SK-N-SH (cell line): ENCODE results near the gene ZPBP. TPM values are rescaled to one million over a fixed set of nuclear protein-coding genes. Genes with fewer than 3 reads are reported as not detected.

Experiments used
- CTCF ChIA-PET: fragments of 300-600, 350-600 bp; formaldehyde crosslinking; extraction: SDS; loops from one replicate; lab custom pipeline; 2021; lab: Yijun Ruan, JAX
- POLR2A ChIA-PET: fragments of 350-600 bp; sonication (Branson Sonifier 250); formaldehyde crosslinking; extraction: SDS; loops from one replicate; lab custom pipeline; 2020; ENCODE audit warnings: antibody characterized with exemption, inconsistent platforms; lab: Yijun Ruan, JAX
- DNase-seq: peaks from one replicate; pipeline ENCODE4 v3.0.0; 2012
- H2AFZ ChIP-seq: fragments of 200-600 bp; sonication (generic); 2 replicates; pipeline ENCODE4 v1.8.1; 2016; ENCODE audit warnings: antibody characterized with exemption, mild to moderate bottlenecking, low read depth
- H3F3A ChIP-seq: fragments of 200-600 bp; sonication (generic); replicated peaks from 2 replicates; pipeline ENCODE3; 2016; ENCODE audit warnings: antibody characterized with exemption, mild to moderate bottlenecking; ENCODE audit not compliant: insufficient read depth
- H3K27ac ChIP-seq, 2 experiments: fragments of 200-500 bp in 1 of 2; fragments of 200-600 bp in 1 of 2; sonication (Bioruptor generic) in 1 of 2; sonication (generic), shearing (Covaris generic) in 1 of 2; 2 replicates each; pipeline versions ENCODE4 v1.5.1 to v1.6.1; 2014 to 2016; ENCODE audit warnings: low read depth in 2 of 2, inconsistent platforms in 1 of 2, low read length in 1 of 2, mild to moderate bottlenecking in 1 of 2, mixed read lengths in 1 of 2
- H3K27me3 ChIP-seq: fragments of 200-600 bp; sonication (generic), shearing (Covaris generic); 2 replicates; pipeline ENCODE4 v1.6.1; 2016; ENCODE audit warnings: mixed run types; ENCODE audit not compliant: insufficient read depth
- H3K36me3 ChIP-seq, 2 experiments: fragments of 200-500 bp in 1 of 2; fragments of 200-600 bp in 1 of 2; sonication (Bioruptor generic) in 1 of 2; sonication (generic) in 1 of 2; replicated peaks in 1 of 2; 2 replicates each; pipeline versions ENCODE3 to v1.5.1; 2014 to 2016; ENCODE audit warnings: low read length in 1 of 2, mild to moderate bottlenecking in 1 of 2; ENCODE audit not compliant: insufficient read depth in 2 of 2, control insufficient read depth in 1 of 2
- H3K4me1 ChIP-seq, 2 experiments: fragments of 200-500 bp in 1 of 2; fragments of 200-600 bp in 1 of 2; sonication (Bioruptor generic) in 1 of 2; sonication (generic), shearing (Covaris generic) in 1 of 2; 2 replicates each; pipeline versions ENCODE4 v1.5.1 to v1.6.1; 2014 to 2016; ENCODE audit warnings: low read depth in 1 of 2, low read length in 1 of 2, mixed run types in 1 of 2; ENCODE audit not compliant: insufficient read depth in 2 of 2, control insufficient read depth in 1 of 2
- H3K4me2 ChIP-seq: fragments of 200-600 bp; sonication (generic), shearing (Covaris generic); 2 replicates; pipeline ENCODE4 v1.6.1; 2017; ENCODE audit warnings: mixed run types
- H3K4me3 ChIP-seq, 2 experiments: fragments of 200-500 bp in 1 of 2; fragments of 200-600 bp in 1 of 2; sonication (Bioruptor generic) in 1 of 2; sonication (generic), shearing (Covaris generic) in 1 of 2; 2 replicates each; pipeline versions ENCODE4 v1.5.1 to v1.8.1; 2014 to 2016; ENCODE audit warnings: low read depth in 2 of 2, inconsistent platforms in 1 of 2, low read length in 1 of 2, mild to moderate bottlenecking in 1 of 2, mixed read lengths in 1 of 2, moderate library complexity in 1 of 2
- H3K79me2 ChIP-seq: fragments of 200-600 bp; sonication (generic); 2 replicates; pipeline ENCODE4 v1.8.1; 2017; ENCODE audit warnings: mild to moderate bottlenecking; ENCODE audit not compliant: insufficient read depth
- H3K9ac ChIP-seq: fragments of 200-600 bp; sonication (generic); 2 replicates; pipeline ENCODE4 v1.6.1; 2017; ENCODE audit warnings: mixed run types
- H3K9me2 ChIP-seq: fragments of 200-600 bp; sonication (generic); 2 replicates; pipeline ENCODE4 v1.6.1; 2017; ENCODE audit warnings: mixed run types
- H3K9me3 ChIP-seq: fragments of 200-600 bp; sonication (generic); 2 replicates; pipeline ENCODE4 v1.6.1; 2017; ENCODE audit warnings: mixed run types, mild to moderate bottlenecking, moderate library complexity
- H4K20me1 ChIP-seq: fragments of 200-600 bp; sonication (generic); 2 replicates; pipeline ENCODE4 v1.6.1; 2017; ENCODE audit warnings: mild to moderate bottlenecking, mixed run types; ENCODE audit not compliant: insufficient read depth
- CHD2 ChIP-seq: fragments of 150-350 bp; IDR thresholded peaks from 2 replicates; pipeline ENCODE4 v1.6.1; 2018; ENCODE audit warnings: low read length; ENCODE audit not compliant: partially characterized antibody
- ELF1 ChIP-seq: IDR thresholded peaks from 2 replicates; pipeline ENCODE4 v1.4.0; 2012
- EZH2phosphoT487 ChIP-seq: fragments of 200-600 bp; sonication (generic); IDR thresholded peaks from 2 replicates; pipeline ENCODE4 v1.6.1; 2017; ENCODE audit warnings: low read depth, mixed run types, mild to moderate bottlenecking, antibody characterized with exemption, moderate library complexity, borderline replicate concordance
- FOXM1 ChIP-seq: IDR thresholded peaks from 2 replicates; pipeline ENCODE4 v1.4.0; 2012; ENCODE audit warnings: low read depth, mild to moderate bottlenecking
- GABPA ChIP-seq: IDR thresholded peaks from 2 replicates; pipeline ENCODE4 v1.4.0; 2012; ENCODE audit warnings: low read depth, mild to moderate bottlenecking
- GATA2 ChIP-seq: sonication (generic); formaldehyde crosslinking; IDR thresholded peaks from 2 replicates; pipeline ENCODE4 v1.5.0; 2020; ENCODE audit warnings: mild to moderate bottlenecking, missing genetic modification reagents
- JUND ChIP-seq: IDR thresholded peaks from 2 replicates; pipeline ENCODE4 v1.4.0; 2012
- MEF2A ChIP-seq: IDR thresholded peaks from 2 replicates; pipeline ENCODE4 v1.4.0; 2012; ENCODE audit warnings: low read depth, borderline replicate concordance
- MXI1 ChIP-seq: IDR thresholded peaks from 2 replicates; pipeline ENCODE4 v1.6.1; 2012; ENCODE audit warnings: mild to moderate bottlenecking, low read depth, low read length, improper control_type of control experiment
- NRF1 ChIP-seq: IDR thresholded peaks from 2 replicates; pipeline ENCODE4 v1.6.1; 2012; ENCODE audit warnings: low read depth, mild to moderate bottlenecking, low read length
- POLR2AphosphoS5 ChIP-seq: IDR thresholded peaks from 2 replicates; pipeline ENCODE4 v1.6.1; 2012; ENCODE audit warnings: low read depth, low read length
- RAD21 ChIP-seq: IDR thresholded peaks from 2 replicates; pipeline ENCODE4 v1.6.1; 2012; ENCODE audit warnings: mild to moderate bottlenecking, low read length
- SMC3 ChIP-seq: IDR thresholded peaks from 2 replicates; pipeline ENCODE4 v1.6.1; 2012; ENCODE audit warnings: low read depth, low read length, improper control_type of control experiment
- TCF12 ChIP-seq: IDR thresholded peaks from 2 replicates; pipeline ENCODE4 v1.4.0; 2012
- TEAD4 ChIP-seq: IDR thresholded peaks from 2 replicates; pipeline ENCODE4 v1.4.0; 2012; ENCODE audit warnings: mild to moderate bottlenecking, borderline replicate concordance; ENCODE audit not compliant: insufficient read depth
- WGBS: methylation state at CpG from one replicate; pipeline ENCODE4 v1.1.6; 2017; ENCODE audit warnings: low lambda C conversion rate; 5-methylcytosine and 5-hydroxymethylcytosine counted together
- polyA plus RNA-seq, 3 experiments: library from polyadenylated mRNA; depleted of rRNA; stranded (reverse); fragments of >200 nt; gene quantifications; 2 replicates each; pipeline ENCODE4 v1.2.3, GENCODE V29; 2012
- TF ChIP-seq, protein P1 (sequence below): fragments of 150-350 bp; IDR thresholded peaks from 2 replicates; pipeline ENCODE4 v1.6.1; 2016; ENCODE audit warnings: mild to moderate bottlenecking, low read depth, low read length
- TF ChIP-seq, protein P2 (sequence below): IDR thresholded peaks from 2 replicates; pipeline ENCODE4 v1.4.0; 2012; ENCODE audit warnings: low read depth, borderline replicate concordance
- TF ChIP-seq, protein P3 (sequence below): fragments of 150-350 bp; IDR thresholded peaks from 2 replicates; pipeline ENCODE4 v1.6.1; 2017; ENCODE audit warnings: antibody characterized with exemption, low read length, low read depth, borderline replicate concordance
- TF ChIP-seq, protein P4 (sequence below): IDR thresholded peaks from 2 replicates; pipeline ENCODE4; 2012
- TF ChIP-seq, protein P5 (sequence below): IDR thresholded peaks from 2 replicates; pipeline ENCODE4 v1.6.1; 2012; ENCODE audit warnings: mild to moderate bottlenecking, low read depth, low read length, moderate library complexity

Gene ZPBP
- polyA plus RNA-seq, 1 of the 3 experiments (the other 2 are of a cell fraction), result not detected

DNA sequence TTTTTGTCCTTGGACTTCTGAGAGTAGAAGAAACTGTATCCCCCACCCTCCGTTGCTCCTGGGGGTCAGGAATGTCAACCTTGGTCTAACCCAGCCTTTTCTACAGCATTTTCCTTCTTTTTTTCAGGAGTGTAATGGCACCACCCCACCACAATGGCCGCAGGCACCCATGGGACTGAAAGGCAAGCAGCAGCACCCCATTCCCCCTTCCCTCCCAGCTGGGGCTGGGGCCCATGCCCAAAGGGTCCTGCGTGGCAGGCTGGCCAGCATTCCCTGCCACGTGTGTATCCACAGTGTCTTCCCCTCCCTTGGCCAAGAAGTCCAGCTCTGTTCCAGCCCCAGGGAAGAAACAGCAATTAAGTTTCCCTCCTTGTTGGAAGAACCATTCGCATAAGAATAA is 106.9 kb downstream of the ZPBP start:
- no peak for DNase-seq
- Histone ChIP-seq H3K9me2 (0 out of 2 replicates have a peak, but pooled peaks cover 3% of the 10 kb centered on the region), H3K9ac (no peak overlapping the region), H3K4me1 (no peaks in the 10 kb centered on the region), H3K9me3 (no peaks in the 10 kb centered on the region), H3K27me3 (no peaks in the 10 kb centered on the region), H3K4me2 (no peak overlapping the region), H2AFZ (no peak overlapping the region), H4K20me1 (no peaks in the 10 kb centered on the region), H3K79me2 (no peaks in the 10 kb centered on the region), H3K27ac (no peak overlapping the region), H3K36me3 (no peaks in the 10 kb centered on the region), H3F3A (peaks cover 5% of the 10 kb centered on the region), H3K4me3 (no peak overlapping the region)
- ChIA-PET CTCF (interaction anchor here (0.6 kb wide), 1 partner anchor 12 kb away, joined by 3 read pairs; no protein-coding TSS in a partner anchor), POLR2A (no interaction called here)
- TF ChIP-seq CHD2 (no peak), ELF1 (no peak), POLR2AphosphoS5 (no peak), MXI1 (no peak), RAD21 (no peak), EZH2phosphoT487 (no peak), GATA2 (CRISPR knock-in tag) (no peak), TEAD4 (no peak), GABPA (no peak), SMC3 (no peak), FOXM1 (no peak), TCF12 (no peak), NRF1 (no peak), MEF2A (no peak), JUND (no peak)
- TF ChIP-seq, protein P1, sequence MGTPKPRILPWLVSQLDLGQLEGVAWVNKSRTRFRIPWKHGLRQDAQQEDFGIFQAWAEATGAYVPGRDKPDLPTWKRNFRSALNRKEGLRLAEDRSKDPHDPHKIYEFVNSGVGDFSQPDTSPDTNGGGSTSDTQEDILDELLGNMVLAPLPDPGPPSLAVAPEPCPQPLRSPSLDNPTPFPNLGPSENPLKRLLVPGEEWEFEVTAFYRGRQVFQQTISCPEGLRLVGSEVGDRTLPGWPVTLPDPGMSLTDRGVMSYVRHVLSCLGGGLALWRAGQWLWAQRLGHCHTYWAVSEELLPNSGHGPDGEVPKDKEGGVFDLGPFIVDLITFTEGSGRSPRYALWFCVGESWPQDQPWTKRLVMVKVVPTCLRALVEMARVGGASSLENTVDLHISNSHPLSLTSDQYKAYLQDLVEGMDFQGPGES, result no peak
- TF ChIP-seq, protein P2, sequence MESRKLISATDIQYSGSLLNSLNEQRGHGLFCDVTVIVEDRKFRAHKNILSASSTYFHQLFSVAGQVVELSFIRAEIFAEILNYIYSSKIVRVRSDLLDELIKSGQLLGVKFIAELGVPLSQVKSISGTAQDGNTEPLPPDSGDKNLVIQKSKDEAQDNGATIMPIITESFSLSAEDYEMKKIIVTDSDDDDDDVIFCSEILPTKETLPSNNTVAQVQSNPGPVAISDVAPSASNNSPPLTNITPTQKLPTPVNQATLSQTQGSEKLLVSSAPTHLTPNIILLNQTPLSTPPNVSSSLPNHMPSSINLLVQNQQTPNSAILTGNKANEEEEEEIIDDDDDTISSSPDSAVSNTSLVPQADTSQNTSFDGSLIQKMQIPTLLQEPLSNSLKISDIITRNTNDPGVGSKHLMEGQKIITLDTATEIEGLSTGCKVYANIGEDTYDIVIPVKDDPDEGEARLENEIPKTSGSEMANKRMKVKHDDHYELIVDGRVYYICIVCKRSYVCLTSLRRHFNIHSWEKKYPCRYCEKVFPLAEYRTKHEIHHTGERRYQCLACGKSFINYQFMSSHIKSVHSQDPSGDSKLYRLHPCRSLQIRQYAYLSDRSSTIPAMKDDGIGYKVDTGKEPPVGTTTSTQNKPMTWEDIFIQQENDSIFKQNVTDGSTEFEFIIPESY, result no peak
- TF ChIP-seq, protein P3, sequence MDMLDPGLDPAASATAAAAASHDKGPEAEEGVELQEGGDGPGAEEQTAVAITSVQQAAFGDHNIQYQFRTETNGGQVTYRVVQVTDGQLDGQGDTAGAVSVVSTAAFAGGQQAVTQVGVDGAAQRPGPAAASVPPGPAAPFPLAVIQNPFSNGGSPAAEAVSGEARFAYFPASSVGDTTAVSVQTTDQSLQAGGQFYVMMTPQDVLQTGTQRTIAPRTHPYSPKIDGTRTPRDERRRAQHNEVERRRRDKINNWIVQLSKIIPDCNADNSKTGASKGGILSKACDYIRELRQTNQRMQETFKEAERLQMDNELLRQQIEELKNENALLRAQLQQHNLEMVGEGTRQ, result no peak
- TF ChIP-seq, protein P4, sequence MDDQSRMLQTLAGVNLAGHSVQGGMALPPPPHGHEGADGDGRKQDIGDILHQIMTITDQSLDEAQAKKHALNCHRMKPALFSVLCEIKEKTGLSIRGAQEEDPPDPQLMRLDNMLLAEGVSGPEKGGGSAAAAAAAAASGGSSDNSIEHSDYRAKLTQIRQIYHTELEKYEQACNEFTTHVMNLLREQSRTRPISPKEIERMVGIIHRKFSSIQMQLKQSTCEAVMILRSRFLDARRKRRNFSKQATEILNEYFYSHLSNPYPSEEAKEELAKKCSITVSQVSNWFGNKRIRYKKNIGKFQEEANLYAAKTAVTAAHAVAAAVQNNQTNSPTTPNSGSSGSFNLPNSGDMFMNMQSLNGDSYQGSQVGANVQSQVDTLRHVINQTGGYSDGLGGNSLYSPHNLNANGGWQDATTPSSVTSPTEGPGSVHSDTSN, result no peak
- TF ChIP-seq, protein P5, sequence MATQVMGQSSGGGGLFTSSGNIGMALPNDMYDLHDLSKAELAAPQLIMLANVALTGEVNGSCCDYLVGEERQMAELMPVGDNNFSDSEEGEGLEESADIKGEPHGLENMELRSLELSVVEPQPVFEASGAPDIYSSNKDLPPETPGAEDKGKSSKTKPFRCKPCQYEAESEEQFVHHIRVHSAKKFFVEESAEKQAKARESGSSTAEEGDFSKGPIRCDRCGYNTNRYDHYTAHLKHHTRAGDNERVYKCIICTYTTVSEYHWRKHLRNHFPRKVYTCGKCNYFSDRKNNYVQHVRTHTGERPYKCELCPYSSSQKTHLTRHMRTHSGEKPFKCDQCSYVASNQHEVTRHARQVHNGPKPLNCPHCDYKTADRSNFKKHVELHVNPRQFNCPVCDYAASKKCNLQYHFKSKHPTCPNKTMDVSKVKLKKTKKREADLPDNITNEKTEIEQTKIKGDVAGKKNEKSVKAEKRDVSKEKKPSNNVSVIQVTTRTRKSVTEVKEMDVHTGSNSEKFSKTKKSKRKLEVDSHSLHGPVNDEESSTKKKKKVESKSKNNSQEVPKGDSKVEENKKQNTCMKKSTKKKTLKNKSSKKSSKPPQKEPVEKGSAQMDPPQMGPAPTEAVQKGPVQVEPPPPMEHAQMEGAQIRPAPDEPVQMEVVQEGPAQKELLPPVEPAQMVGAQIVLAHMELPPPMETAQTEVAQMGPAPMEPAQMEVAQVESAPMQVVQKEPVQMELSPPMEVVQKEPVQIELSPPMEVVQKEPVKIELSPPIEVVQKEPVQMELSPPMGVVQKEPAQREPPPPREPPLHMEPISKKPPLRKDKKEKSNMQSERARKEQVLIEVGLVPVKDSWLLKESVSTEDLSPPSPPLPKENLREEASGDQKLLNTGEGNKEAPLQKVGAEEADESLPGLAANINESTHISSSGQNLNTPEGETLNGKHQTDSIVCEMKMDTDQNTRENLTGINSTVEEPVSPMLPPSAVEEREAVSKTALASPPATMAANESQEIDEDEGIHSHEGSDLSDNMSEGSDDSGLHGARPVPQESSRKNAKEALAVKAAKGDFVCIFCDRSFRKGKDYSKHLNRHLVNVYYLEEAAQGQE, result no peak
- 4% methylated on average over 5 of the region's 5 CpGs for WGBS
